Activated B cell treated with CpG ODN at 0.5 μM for 24 hours (primary cell): ENCODE data around the gene BOLA2B. TPM values are rescaled to one million over a fixed set of nuclear protein-coding genes. Genes with fewer than 3 reads are reported as not detected.

Experiments used
- ATAC-seq: fragments of 200-7000 bp; cut with Tn5 transposase; one replicate; pipeline ENCODE4 v1.10.0; 2021; ENCODE audit warnings: low read depth, mild to moderate bottlenecking, moderate library complexity
- CTCF ChIA-PET: fragments of 350-600 bp; sonication (Branson Sonifier 250); formaldehyde crosslinking; loops from one replicate; lab custom pipeline; 2021; ENCODE audit warnings: antibody characterized with exemption; lab: Charles Lee
- POLR2A ChIA-PET: fragments of 350-600 bp; sonication (Branson Sonifier 250); formaldehyde crosslinking; loops from one replicate; lab custom pipeline; 2021; ENCODE audit warnings: antibody characterized with exemption; lab: Charles Lee
- DNase-seq: peaks from one replicate; pipeline ENCODE4 v3.0.0; 2022
- H3K27ac Mint-ChIP-seq: one replicate; pipeline ENCODE4 v1.8.0; 2020; ENCODE audit warnings: mixed read lengths
- H3K27me3 Mint-ChIP-seq: one replicate; pipeline ENCODE4 v1.8.0; 2021; ENCODE audit warnings: mixed read lengths
- H3K36me3 Mint-ChIP-seq: one replicate; pipeline ENCODE4 v1.8.0; 2021; ENCODE audit warnings: low read depth, mixed read lengths
- H3K4me1 Mint-ChIP-seq: one replicate; pipeline ENCODE4 v1.8.0; 2021; ENCODE audit warnings: mixed read lengths
- H3K4me3 Mint-ChIP-seq: one replicate; pipeline ENCODE4 v1.8.0; 2020; ENCODE audit warnings: mild to moderate bottlenecking, mixed read lengths
- H3K9me3 Mint-ChIP-seq: one replicate; pipeline ENCODE4 v1.8.0; 2020; ENCODE audit warnings: mixed read lengths
- CTCF ChIP-seq: fragments of 200-600 bp; IDR thresholded peaks from one replicate; pipeline ENCODE4 v1.8.0; 2022; ENCODE audit warnings: antibody characterized with exemption, mild to moderate bottlenecking
- intact Hi-C: fragments of 100-400 bp; cut with micrococcal nuclease; formaldehyde crosslinking; loops from one replicate; pipeline ENCODE4 v1.15.1; 2024
- total RNA-seq: library from RNA; stranded (reverse); gene quantifications from 2 replicates; pipeline ENCODE4 v1.2.3, GENCODE V29; 2022

The BOLA2B gene
- total RNA-seq, 1 donor from 2014 or later: 145 TPM

- Mint-ChIP-seq H3K9me3 (no peaks in the 10 kb centered on the region), H3K4me1 (peaks cover 26% of the 10 kb centered on the region), H3K4me3 (peak overlapping the region; percentile 7), H3K27ac (peak overlapping the region; percentile 70), H3K36me3 (no peaks in the 10 kb centered on the region), H3K27me3 (no peaks in the 10 kb centered on the region)
- ATAC-seq: peak; percentile 97
- POLR2A ChIA-PET: interaction anchor here (1.1 kb wide), 1 partner anchor 17 kb away, joined by 5 read pairs; the partner anchor contains the start of gene CORO1A
- TF ChIP-seq CTCF: no peak
- intact Hi-C loops: loop anchor here (5.0 kb wide), 1 partner anchor 44 kb away; the partner anchor contains the start of gene MAPK3
- no peak for DNase-seq
- CTCF ChIA-PET: interaction anchor here (0.9 kb wide), 1 partner anchor 74 kb away, joined by 3 read pairs; no protein-coding TSS in a partner anchor
Observed at GRCh38 chr16:30166202-30166902, 27.1 kb downstream of the BOLA2B start.

- no peak for TF ChIP-seq CTCF
- no peaks in the 10 kb centered on the region for H3K9me3 Mint-ChIP-seq
- H3K27ac Mint-ChIP-seq: no peak overlapping the region
- ChIA-PET POLR2A (interaction anchor here (0.6 to 0.7 kb wide), 3 partner anchors 11 to 20 kb away, joined by 3 to 8 read pairs (median 3); no protein-coding TSS in a partner anchor), CTCF (no interaction called here)
- intact Hi-C loops: no loop called here
- no peaks in the 10 kb centered on the region for H3K27me3 Mint-ChIP-seq
- H3K4me3 Mint-ChIP-seq: no peak overlapping the region
- ATAC-seq (no peak), DNase-seq (no peak)
- peaks cover 26% of the 10 kb centered on the region for H3K4me1 Mint-ChIP-seq
- H3K36me3 Mint-ChIP-seq: no peaks in the 10 kb centered on the region
Observed at GRCh38 chr16:30163538-30163937, 29.9 kb downstream of the BOLA2B start.

- no peak for ATAC-seq
- Mint-ChIP-seq H3K4me1 (no peaks in the 10 kb centered on the region), H3K4me3 (no peak overlapping the region), H3K36me3 (no peaks in the 10 kb centered on the region), H3K9me3 (no peaks in the 10 kb centered on the region), H3K27me3 (no peaks in the 10 kb centered on the region), H3K27ac (no peak overlapping the region)
- no peak for DNase-seq
- CTCF ChIA-PET: no interaction called here
- POLR2A ChIA-PET: interaction anchor here (0.6 to 1.2 kb wide), 2 partner anchors 26 to 29 kb away, joined by 3 to 4 read pairs; partner anchors contain the start of gene CORO1A
- TF ChIP-seq CTCF: no peak
- intact Hi-C loops: no loop called here
Observed at GRCh38 chr16:30157214-30157613, 36.3 kb downstream of the BOLA2B start.

- Mint-ChIP-seq H3K4me1 (peaks cover 5% of the 10 kb centered on the region), H3K4me3 (no peak overlapping the region), H3K27me3 (no peaks in the 10 kb centered on the region), H3K27ac (no peak overlapping the region), H3K36me3 (no peaks in the 10 kb centered on the region), H3K9me3 (no peaks in the 10 kb centered on the region)
- intact Hi-C loops: no loop called here
- ATAC-seq (no peak), DNase-seq (no peak)
- POLR2A ChIA-PET: interaction anchor here (0.6 kb wide), 1 partner anchor 442 kb away, joined by 3 read pairs; no protein-coding TSS in a partner anchor
- no peak for TF ChIP-seq CTCF
- CTCF ChIA-PET: no interaction called here
Observed at GRCh38 chr16:30155188-30155587, 38.3 kb downstream of the BOLA2B start.

- no peak overlapping the region for H3K4me3 Mint-ChIP-seq
- ChIA-PET POLR2A (interaction anchor here (0.7 kb wide), 1 partner anchor 11 kb away, joined by 3 read pairs; no protein-coding TSS in a partner anchor), CTCF (no interaction called here)
- DNase-seq (no peak), ATAC-seq (no peak)
- no peak for TF ChIP-seq CTCF
- H3K36me3 Mint-ChIP-seq: no peaks in the 10 kb centered on the region
- H3K4me1 Mint-ChIP-seq: peaks cover 5% of the 10 kb centered on the region
- peaks cover 2% of the 10 kb centered on the region for H3K9me3 Mint-ChIP-seq
- intact Hi-C loops: no loop called here
- no peaks in the 10 kb centered on the region for H3K27me3 Mint-ChIP-seq
- H3K27ac Mint-ChIP-seq: no peak overlapping the region
Observed at GRCh38 chr16:30152517-30152916, 40.9 kb downstream of the BOLA2B start.
